ENCODE data around the gene ISY1. TPM values are rescaled to one million over a fixed set of nuclear protein-coding genes. Genes with fewer than 3 reads are reported as not detected.
"Not testable (repeated sequence)": the region's sequence is repeated elsewhere in the genome, so short reads cannot be mapped to it uniquely, and the experiment has no call there.

The ISY1 gene
- total RNA-seq, 2 experiments from 2014 or later, result 66.7 to 68.5 TPM

DNA sequence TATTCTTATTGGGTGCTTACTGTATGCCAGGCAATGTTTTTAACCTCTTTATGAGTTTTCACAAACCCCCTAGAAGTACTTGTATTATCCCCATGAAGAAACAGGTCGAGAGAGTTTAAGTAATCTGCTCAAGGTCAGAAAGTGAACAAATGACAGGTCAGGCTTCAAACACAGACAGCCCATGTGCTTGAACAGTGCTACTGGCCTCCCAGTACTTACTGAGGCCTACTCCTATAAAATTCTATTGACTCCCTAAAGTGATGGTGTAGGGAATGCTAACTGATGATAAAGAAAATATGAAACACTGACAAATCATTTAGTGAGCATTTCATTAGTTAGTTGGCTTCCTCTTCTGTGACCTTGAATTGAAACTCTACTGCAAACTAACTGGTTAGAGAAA, 27.0 kb upstream of the ISY1 start:
- H3K9me3 Mint-ChIP-seq, result no peaks in the 10 kb centered on the region
- ChIA-PET CTCF (interaction anchor here (0.6 to 2.4 kb wide), 3 partner anchors 25 to 134 kb away, joined by 3 to 15 read pairs (median 4); no protein-coding TSS in a partner anchor), POLR2A (no interaction called here)
- no peak for DNase-seq
- ATAC-seq, result no peak
- H3K27me3 Mint-ChIP-seq, result no peaks in the 10 kb centered on the region
- peak overlapping the region; percentile 40 for H3K27ac Mint-ChIP-seq
- TF ChIP-seq, protein P1, sequence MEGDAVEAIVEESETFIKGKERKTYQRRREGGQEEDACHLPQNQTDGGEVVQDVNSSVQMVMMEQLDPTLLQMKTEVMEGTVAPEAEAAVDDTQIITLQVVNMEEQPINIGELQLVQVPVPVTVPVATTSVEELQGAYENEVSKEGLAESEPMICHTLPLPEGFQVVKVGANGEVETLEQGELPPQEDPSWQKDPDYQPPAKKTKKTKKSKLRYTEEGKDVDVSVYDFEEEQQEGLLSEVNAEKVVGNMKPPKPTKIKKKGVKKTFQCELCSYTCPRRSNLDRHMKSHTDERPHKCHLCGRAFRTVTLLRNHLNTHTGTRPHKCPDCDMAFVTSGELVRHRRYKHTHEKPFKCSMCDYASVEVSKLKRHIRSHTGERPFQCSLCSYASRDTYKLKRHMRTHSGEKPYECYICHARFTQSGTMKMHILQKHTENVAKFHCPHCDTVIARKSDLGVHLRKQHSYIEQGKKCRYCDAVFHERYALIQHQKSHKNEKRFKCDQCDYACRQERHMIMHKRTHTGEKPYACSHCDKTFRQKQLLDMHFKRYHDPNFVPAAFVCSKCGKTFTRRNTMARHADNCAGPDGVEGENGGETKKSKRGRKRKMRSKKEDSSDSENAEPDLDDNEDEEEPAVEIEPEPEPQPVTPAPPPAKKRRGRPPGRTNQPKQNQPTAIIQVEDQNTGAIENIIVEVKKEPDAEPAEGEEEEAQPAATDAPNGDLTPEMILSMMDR (IDR thresholded peaks at IDR 0.05), result no peak
- H3K4me3 Mint-ChIP-seq, result no peak overlapping the region
- peaks cover 10% of the 10 kb centered on the region for H3K36me3 Mint-ChIP-seq (ENCODE audit: low read depth)
- peaks cover 10% of the 10 kb centered on the region for H3K4me1 Mint-ChIP-seq (ENCODE audit: low read depth)
- intact Hi-C loops (cut with micrococcal nuclease), result no loop called here

DNA sequence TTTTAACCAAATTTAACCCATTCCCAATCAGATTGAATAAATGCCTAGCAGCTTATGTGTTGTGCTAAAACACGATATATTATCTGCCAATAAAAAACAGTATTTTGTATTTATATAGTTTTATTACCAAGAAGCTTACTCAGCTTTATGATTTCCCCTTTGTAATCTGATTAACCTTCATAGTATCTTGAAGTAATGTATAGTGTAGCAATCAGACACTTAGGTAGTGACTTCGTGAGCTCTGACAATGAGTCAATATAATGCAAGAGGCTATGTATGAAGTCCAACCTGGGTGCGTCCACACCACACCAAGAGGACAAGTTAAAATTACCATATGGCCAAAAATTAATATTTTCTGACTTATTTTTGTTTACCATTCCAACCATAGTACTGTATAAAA, 24.9 kb upstream of the ISY1 start:
- ATAC-seq, result no peak
- intact Hi-C loops (cut with micrococcal nuclease), result no loop called here
- peaks cover 30% of the 10 kb centered on the region for H3K36me3 Mint-ChIP-seq (ENCODE audit: low read depth)

DNA sequence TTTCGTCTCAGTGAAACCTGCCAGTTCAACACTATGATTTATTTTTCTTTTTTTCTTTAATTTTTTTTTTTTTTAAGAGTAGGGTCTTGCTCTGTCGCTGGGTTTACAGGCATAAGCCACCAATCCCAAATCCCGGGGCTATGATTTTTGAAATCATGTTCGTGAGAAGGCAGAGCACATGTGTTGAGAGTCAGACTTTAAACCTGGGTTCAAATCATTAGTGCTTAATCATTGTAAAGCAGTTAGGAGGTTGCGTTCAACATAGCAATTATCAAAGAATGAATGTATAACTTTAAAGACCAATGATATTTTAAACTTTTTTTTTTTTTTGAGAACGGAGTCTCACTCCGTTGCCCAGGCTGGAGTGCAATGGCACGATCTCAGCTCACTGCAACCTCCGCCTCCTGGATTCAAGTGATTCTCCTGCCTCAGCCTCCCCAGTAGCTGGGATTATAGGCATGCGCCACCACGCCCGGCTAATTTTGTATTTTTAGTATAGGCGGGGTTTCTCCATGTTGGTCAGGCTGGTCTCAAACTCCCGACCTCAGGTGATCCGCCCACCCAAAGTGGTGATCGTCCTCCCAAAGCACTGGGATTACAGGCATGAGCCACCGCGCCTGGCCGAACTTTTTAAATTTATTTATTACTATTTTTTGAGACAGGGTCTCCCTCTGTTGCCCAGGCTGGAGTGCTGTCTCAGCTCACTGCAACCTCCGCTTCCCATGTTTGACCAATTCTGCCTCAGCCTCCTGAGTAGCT, 24.1 kb upstream of the ISY1 start:
- peak overlapping the region; percentile 99 for H3K27ac Mint-ChIP-seq
- peaks cover 38% of the 10 kb centered on the region for H3K36me3 Mint-ChIP-seq (ENCODE audit: low read depth)
- intact Hi-C loops (cut with micrococcal nuclease), result loop anchor here (5.0 kb wide), 2 partner anchors 62 to 63 kb away; partner anchors contain the start of genes COPG1 and RAB43
- H3K9me3 Mint-ChIP-seq, ATAC-seq, DNase-seq, H3K27me3 Mint-ChIP-seq: not testable (repeated sequence)
- H3K4me3 Mint-ChIP-seq, result peak overlapping the region; percentile 97
- ChIA-PET POLR2A (interaction anchor here (0.6 to 2.3 kb wide), 8 partner anchors 9 to 391 kb away, joined by 3 to 7 read pairs (median 4); partner anchors contain the start of genes COPG1 and RAB43), CTCF (interaction anchor here (1.2 to 2.0 kb wide), 4 partner anchors 12 to 169 kb away, joined by 3 to 22 read pairs (median 4); no protein-coding TSS in a partner anchor)
- H3K4me1 Mint-ChIP-seq (ENCODE audit: low read depth), result peaks cover 22% of the 10 kb centered on the region

More for the DNA sequence above, 24.9 kb upstream of the ISY1 start:
- H3K27me3 Mint-ChIP-seq, result no peaks in the 10 kb centered on the region
- H3K9me3 Mint-ChIP-seq, result no peaks in the 10 kb centered on the region
- peak overlapping the region; percentile 64 for H3K27ac Mint-ChIP-seq
- peaks cover 15% of the 10 kb centered on the region for H3K4me1 Mint-ChIP-seq (ENCODE audit: low read depth)
- TF ChIP-seq, protein P1 (IDR thresholded peaks at IDR 0.05), result no peak
- DNase-seq, result no peak
- ChIA-PET CTCF (interaction anchor here (0.7 to 2.0 kb wide), 9 partner anchors 11 to 216 kb away, joined by 3 to 22 read pairs (median 4); partner anchors contain the start of gene COPG1), POLR2A (interaction anchor here (0.6 to 2.3 kb wide), 10 partner anchors 9 to 392 kb away, joined by 3 to 7 read pairs (median 4); partner anchors contain the start of genes COPG1 and RAB43)
- H3K4me3 Mint-ChIP-seq, result peak overlapping the region; percentile 97

DNA sequence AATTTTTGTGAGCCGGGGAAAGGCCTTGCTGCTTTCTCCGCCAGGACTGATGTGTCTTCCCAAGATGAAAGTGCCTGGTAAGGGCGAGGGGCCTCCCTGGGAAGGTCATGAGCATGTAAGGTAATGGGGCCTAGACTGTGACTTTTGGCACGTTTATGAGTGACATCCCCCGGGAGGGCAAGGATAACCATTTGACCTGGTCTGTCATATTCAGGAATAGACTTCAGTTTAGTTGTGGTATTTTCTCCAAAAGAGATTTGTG, 23.5 kb upstream of the ISY1 start:
- peak; percentile 46 for DNase-seq
- ChIA-PET CTCF (interaction anchor here (0.6 to 3.5 kb wide), 3 partner anchors 22 to 504 kb away, joined by 3 to 16 read pairs (median 5); no protein-coding TSS in a partner anchor), POLR2A (interaction anchor here (0.6 to 6.9 kb wide), 11 partner anchors 10 to 158 kb away, joined by 3 to 82 read pairs (median 11); partner anchors contain the start of genes HMCES and RAB43)
- intact Hi-C loops (cut with micrococcal nuclease), result loop anchor here (5.0 kb wide), 2 partner anchors 62 to 63 kb away; partner anchors contain the start of genes COPG1 and RAB43
- peaks cover 42% of the 10 kb centered on the region for H3K36me3 Mint-ChIP-seq (ENCODE audit: low read depth)
- TF ChIP-seq, protein P1 (IDR thresholded peaks at IDR 0.05), result no peak
- ATAC-seq, result peak; percentile 10
- peaks cover 25% of the 10 kb centered on the region for H3K4me1 Mint-ChIP-seq (ENCODE audit: low read depth)
- no peaks in the 10 kb centered on the region for H3K9me3 Mint-ChIP-seq
- peak overlapping the region; percentile 97 for H3K4me3 Mint-ChIP-seq
- peak overlapping the region; percentile 99 for H3K27ac Mint-ChIP-seq
- no peaks in the 10 kb centered on the region for H3K27me3 Mint-ChIP-seq

DNA sequence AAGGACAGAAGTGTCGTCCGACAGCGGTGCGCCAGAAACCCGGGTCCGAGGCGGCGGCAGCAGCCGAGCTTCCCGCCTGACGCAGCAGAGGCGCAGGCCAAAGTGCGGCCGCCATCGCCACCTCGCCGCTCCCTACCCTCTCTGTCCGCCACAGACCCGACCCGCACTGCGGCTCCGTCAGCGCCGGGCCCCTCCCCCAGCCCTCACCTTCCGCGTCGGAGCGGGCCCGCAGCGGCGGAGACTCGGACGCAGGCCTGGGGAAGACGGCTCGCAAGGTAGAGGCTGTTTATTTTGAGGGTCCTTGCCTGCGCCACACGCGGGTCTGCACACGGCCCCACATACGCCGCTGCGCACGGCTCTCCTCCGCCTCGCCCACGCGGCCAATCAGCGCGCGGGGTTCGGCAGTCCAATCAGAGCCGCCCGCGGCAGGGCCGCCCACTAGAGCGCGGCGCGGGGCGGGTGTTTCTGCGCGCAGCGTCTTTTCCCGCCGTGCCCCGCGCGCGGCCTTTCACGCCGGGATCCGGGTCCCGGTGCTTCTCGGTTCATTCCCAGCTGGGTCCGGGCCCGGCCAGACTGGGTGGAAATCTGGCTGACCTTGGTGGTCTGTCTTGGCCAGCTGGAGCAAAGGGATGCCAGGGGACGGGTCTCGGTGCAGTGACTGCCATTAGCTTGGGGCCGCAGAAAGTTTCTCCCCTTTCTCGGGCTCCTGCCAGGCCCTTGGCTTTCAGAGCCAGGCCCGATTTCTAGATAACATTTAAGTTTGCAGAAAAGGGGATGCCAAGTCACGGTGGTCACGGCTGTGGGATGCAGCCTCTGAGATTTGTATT, 22.9 kb upstream of the ISY1 start, which contains the start of gene CNBP:
TSS of gene CNBP (minus strand) at position 328 of the 827 bp plus-strand sequence. CDS start 12,139 bp downstream, outside the sequence.
- H3K27ac Mint-ChIP-seq, result peak within 1 kb of the TSS; percentile 99
- H3K4me1 Mint-ChIP-seq (ENCODE audit: low read depth), result peaks cover 29% of the 10 kb centered on the region
- intact Hi-C loops (cut with micrococcal nuclease), result loop anchor here (5.0 kb wide), 2 partner anchors 61 to 64 kb away; partner anchors contain the start of genes COPG1 and RAB43
- H3K36me3 Mint-ChIP-seq (ENCODE audit: low read depth), result peaks cover 46% of the 10 kb centered on the region
- DNase-seq, result peak; percentile 94
- CTCF ChIA-PET, result interaction anchor here (0.6 to 4.3 kb wide), 8 partner anchors 14 to 503 kb away, joined by 3 to 28 read pairs (median 4); no protein-coding TSS in a partner anchor
- TF ChIP-seq, protein P1 (IDR thresholded peaks at IDR 0.05), result no peak
- H3K9me3 Mint-ChIP-seq, result no peaks in the 10 kb centered on the region
- ATAC-seq, result peak; percentile 94
- no peaks in the 10 kb centered on the region for H3K27me3 Mint-ChIP-seq
- POLR2A ChIA-PET, result interaction anchor here (0.6 to 6.9 kb wide), 27 partner anchors 9 to 216 kb away, joined by 3 to 82 read pairs (median 4); partner anchors contain the start of genes COPG1, HMCES and RAB43
- peak within 1 kb of the TSS; percentile 97 for H3K4me3 Mint-ChIP-seq

Measured in activated CD8-positive, alpha-beta T cell treated with anti-CD3 and anti-CD28 coated beads for 36 hours (primary cell).